ENCODE data around the gene PDZD8. TPM values are rescaled to one million over a fixed set of nuclear protein-coding genes. Genes with fewer than 3 reads are reported as not detected.

Gene PDZD8
- total RNA-seq (2014; rRNA removed; shearing (Covaris generic)) (19.7 and 20.1 TPM in 2 replicates), polyA plus RNA-seq (2016; fragmentation: Nextera tagmentation; extraction: Ambion mirVana) (13.8 and 14.4 TPM in 2 replicates)

DNA sequence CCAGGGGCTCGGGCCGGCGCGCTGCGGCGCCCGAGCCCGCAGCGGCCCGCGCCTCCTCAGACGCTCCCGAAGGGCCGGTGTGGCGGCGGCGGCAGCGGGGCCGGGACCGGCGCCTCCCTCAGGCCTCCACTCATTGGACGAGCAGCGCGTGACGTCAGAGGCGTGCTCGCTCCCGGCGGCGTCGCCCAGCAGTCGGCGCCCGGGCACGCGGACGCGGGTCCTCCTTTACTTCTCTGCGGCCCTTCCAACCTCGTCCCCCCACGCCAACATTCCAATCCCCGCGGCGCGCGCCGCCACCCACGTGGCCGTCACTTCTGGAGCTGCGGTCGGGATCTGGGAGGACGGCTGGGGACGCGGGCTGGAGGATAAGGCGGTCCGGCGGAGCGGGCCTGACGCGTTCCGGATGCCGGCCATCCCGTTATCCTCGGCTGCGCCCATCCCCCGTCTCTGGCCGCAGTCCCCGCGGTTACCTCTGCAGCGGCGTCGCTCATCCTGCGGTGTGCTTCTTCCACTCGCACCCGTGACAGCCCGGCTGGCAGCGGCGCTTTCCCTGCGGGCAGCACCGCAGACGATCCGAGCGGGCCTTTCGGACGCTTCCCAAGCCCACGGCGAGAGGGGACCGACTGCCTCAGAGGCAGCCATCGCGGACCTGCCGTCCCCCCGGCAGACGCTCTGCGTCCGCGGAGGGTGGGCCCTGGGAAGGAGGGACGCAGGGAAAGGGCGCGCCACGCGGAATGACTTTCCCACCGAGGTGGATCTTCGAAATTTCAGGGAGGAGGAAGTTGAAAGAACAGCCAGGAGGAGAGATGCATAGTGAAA lies at the start of gene PDZD8:
Gene PDZD8 (minus strand): TSS at position 81 of the 819 bp plus-strand sequence. CDS start 213 bp downstream, outside the sequence.
- peak; percentile 97 for DNase-seq
- Histone ChIP-seq H3K4me1 (ENCODE audit: insufficient read depth) (peaks cover 20% of the 10 kb centered on the region), H4K20me1 (ENCODE audit: insufficient read depth) (peaks cover 17% of the 10 kb centered on the region; the same call in 1 of the 2 replicates), H3K4me2 (ENCODE audit: unreplicated experiment) (peak within 1 kb of the TSS; percentile 94), H2AFZ (peak within 1 kb of the TSS; percentile 73), H3F3A (ENCODE audit: insufficient read depth) (peaks cover 3% of the 10 kb centered on the region; the same call in 1 of the 2 replicates), H3K36me3 (ENCODE audit: low read depth) (no peaks in the 10 kb centered on the region), H3K79me2 (ENCODE audit: insufficient read depth) (peaks cover 45% of the 10 kb centered on the region), H3K9me3 (ENCODE audit: low read depth) (no peaks in the 10 kb centered on the region), H3K27ac (peak within 1 kb of the TSS; percentile 74), H3K4me3 (peak within 1 kb of the TSS; percentile 89), H3K27me3 (replicated peaks; ENCODE audit: insufficient read depth) (no peaks in the 10 kb centered on the region), H3K9ac (peak within 1 kb of the TSS; percentile 84), H3K9me2 (ENCODE audit: insufficient read depth) (no peaks in the 10 kb centered on the region)
- TF ChIP-seq EZH2phosphoT487 (IDR thresholded peaks at IDR 0.05; ENCODE audit: insufficient read depth, low read depth) (no peak), EZH2 (IDR thresholded peaks at IDR 0.05; ENCODE audit: insufficient read depth, poor library complexity, severe bottlenecking) (no peak)
- 1 to 2% methylated on average over 71 to 83 of the region's 103 CpGs for WGBS, 2 experiments (ENCODE audit: low coverage in 1 of 2, low lambda C conversion rate in 2 of 2, missing lambda C conversion rate in 2 of 2)
- in situ Hi-C loops (cut with MboI), result no loop called here

DNA sequence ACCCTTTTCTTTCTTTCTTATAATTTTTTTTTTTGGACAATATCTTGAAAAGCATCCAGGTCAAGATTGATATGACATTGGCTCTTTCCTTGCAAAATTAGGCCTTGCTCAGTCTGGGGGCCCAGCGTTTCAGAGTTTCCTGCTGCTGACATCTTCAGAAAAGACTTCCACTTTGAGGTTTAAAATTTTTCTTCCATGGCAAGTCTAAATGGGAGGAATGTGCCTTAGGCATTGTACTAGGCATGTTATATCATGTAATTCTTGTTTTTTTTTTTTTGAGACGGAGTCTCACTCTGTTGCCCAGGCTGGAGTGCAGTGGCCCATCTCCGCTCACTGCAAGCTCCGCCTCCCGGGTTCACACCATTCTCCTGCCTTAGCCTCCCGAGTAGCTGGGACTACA lies 48.9 kb upstream of the PDZD8 start:
- H3K9me2 ChIP-seq (ENCODE audit: insufficient read depth), result no peaks in the 10 kb centered on the region
- no peaks in the 10 kb centered on the region for H3F3A ChIP-seq (ENCODE audit: insufficient read depth)
- no peak for TF ChIP-seq EZH2 (IDR thresholded peaks at IDR 0.05; ENCODE audit: insufficient read depth, poor library complexity, severe bottlenecking)
- TF ChIP-seq EZH2phosphoT487 (IDR thresholded peaks at IDR 0.05; ENCODE audit: insufficient read depth, low read depth), result no peak
- H3K4me1 ChIP-seq (ENCODE audit: insufficient read depth), result 0 out of 2 replicates have a peak, but pooled peaks cover 8% of the 10 kb centered on the region
- no peak overlapping the region for H2AFZ ChIP-seq
- H3K36me3 ChIP-seq (ENCODE audit: low read depth), result no peaks in the 10 kb centered on the region
- no peaks in the 10 kb centered on the region for H3K9me3 ChIP-seq (ENCODE audit: low read depth)
- H3K27me3 ChIP-seq (replicated peaks; ENCODE audit: insufficient read depth), result no peaks in the 10 kb centered on the region
- no peak overlapping the region for H3K4me3 ChIP-seq
- in situ Hi-C loops (cut with MboI), result no loop called here
- no peak for DNase-seq
- WGBS, 2 experiments (ENCODE audit: low coverage in 1 of 2, low lambda C conversion rate in 2 of 2, missing lambda C conversion rate in 2 of 2), result 83 to 84% methylated on average over 5 to 6 of the region's 6 CpGs
- no peaks in the 10 kb centered on the region for H3K79me2 ChIP-seq (ENCODE audit: insufficient read depth)
- no peaks in the 10 kb centered on the region for H4K20me1 ChIP-seq (ENCODE audit: insufficient read depth)
- H3K4me2 ChIP-seq (ENCODE audit: unreplicated experiment), result no peak overlapping the region
- no peak overlapping the region for H3K27ac ChIP-seq
- H3K9ac ChIP-seq, result no peak overlapping the region

DNA sequence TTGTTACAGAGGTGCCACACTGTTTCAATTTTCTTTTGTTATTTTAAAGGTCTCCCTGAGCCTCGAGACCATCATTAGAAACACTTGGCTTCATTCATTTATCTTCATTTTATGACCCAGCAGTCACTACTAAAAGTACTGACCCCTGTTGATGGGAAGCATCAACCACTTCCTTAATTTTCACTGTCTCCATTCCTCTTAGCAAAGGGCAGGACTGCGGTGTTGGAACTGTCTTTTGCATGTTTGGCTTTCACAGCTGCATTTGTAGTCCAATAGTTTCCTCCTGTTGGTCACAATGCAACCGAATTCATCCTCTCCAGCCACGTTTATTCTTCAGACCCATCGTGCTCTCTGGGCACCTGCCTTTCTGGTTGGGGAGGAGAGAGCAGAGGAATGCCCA lies 46.7 kb upstream of the PDZD8 start:
- 80 to 87% methylated on average over 5 of the region's 5 CpGs for WGBS, 2 experiments (ENCODE audit: low coverage in 1 of 2, low lambda C conversion rate in 2 of 2, missing lambda C conversion rate in 2 of 2)
- TF ChIP-seq EZH2 (IDR thresholded peaks at IDR 0.05; ENCODE audit: insufficient read depth, poor library complexity, severe bottlenecking) (no peak), EZH2phosphoT487 (IDR thresholded peaks at IDR 0.05; ENCODE audit: insufficient read depth, low read depth) (no peak)
- H3K9ac ChIP-seq, result no peak overlapping the region
- no peak for DNase-seq
- H3K79me2 ChIP-seq (ENCODE audit: insufficient read depth), result no peaks in the 10 kb centered on the region
- no peak overlapping the region for H3K4me3 ChIP-seq
- H3K27me3 ChIP-seq (replicated peaks; ENCODE audit: insufficient read depth), result no peaks in the 10 kb centered on the region
- H3K27ac ChIP-seq, result no peak overlapping the region
- H3K4me2 ChIP-seq (ENCODE audit: unreplicated experiment), result no peak overlapping the region
- no peak overlapping the region for H2AFZ ChIP-seq
- in situ Hi-C loops (cut with MboI), result no loop called here
- H3F3A ChIP-seq (ENCODE audit: insufficient read depth), result no peaks in the 10 kb centered on the region
- no peaks in the 10 kb centered on the region for H3K9me3 ChIP-seq (ENCODE audit: low read depth)
- H3K4me1 ChIP-seq (ENCODE audit: insufficient read depth), result 0 out of 2 replicates have a peak, but pooled peaks cover 8% of the 10 kb centered on the region
- no peaks in the 10 kb centered on the region for H3K9me2 ChIP-seq (ENCODE audit: insufficient read depth)
- H3K36me3 ChIP-seq (ENCODE audit: low read depth), result no peaks in the 10 kb centered on the region
- H4K20me1 ChIP-seq (ENCODE audit: insufficient read depth), result no peaks in the 10 kb centered on the region

DNA sequence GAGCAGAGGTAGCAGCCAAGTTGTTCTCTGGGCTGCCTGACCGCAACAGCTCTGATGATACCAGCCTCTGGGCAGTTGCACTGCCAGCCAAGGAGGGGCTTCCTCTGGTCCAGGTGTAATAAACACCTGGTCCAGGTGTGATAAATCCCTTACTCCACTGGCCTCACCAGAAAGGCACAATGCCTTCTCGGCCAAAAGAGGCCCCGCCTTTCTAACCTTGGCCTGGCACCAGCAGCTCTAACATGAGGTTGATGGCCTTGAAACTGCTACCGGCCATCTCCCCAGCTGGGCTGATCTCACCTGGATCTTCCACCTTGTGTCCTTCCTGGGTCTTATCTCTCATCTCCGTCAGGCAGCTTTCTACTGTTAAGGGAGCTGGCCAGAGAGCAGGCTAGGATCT lies 45.5 kb upstream of the PDZD8 start:
- no peak overlapping the region for H3K27ac ChIP-seq
- H3K27me3 ChIP-seq (replicated peaks; ENCODE audit: insufficient read depth), result no peaks in the 10 kb centered on the region
- no peaks in the 10 kb centered on the region for H3K79me2 ChIP-seq (ENCODE audit: insufficient read depth)
- no peak overlapping the region for H2AFZ ChIP-seq
- DNase-seq, result no peak
- no peak overlapping the region for H3K4me3 ChIP-seq
- H4K20me1 ChIP-seq (ENCODE audit: insufficient read depth), result no peaks in the 10 kb centered on the region
- H3F3A ChIP-seq (ENCODE audit: insufficient read depth), result no peaks in the 10 kb centered on the region
- no peak overlapping the region for H3K4me2 ChIP-seq (ENCODE audit: unreplicated experiment)
- H3K9ac ChIP-seq, result no peak overlapping the region
- 83 to 90% methylated on average over 5 of the region's 5 CpGs for WGBS, 2 experiments (ENCODE audit: low coverage in 1 of 2, low lambda C conversion rate in 2 of 2, missing lambda C conversion rate in 2 of 2)
- H3K9me2 ChIP-seq (ENCODE audit: insufficient read depth), result no peaks in the 10 kb centered on the region
- no peaks in the 10 kb centered on the region for H3K36me3 ChIP-seq (ENCODE audit: low read depth)
- TF ChIP-seq EZH2phosphoT487 (IDR thresholded peaks at IDR 0.05; ENCODE audit: insufficient read depth, low read depth), result no peak
- no peak for TF ChIP-seq EZH2 (IDR thresholded peaks at IDR 0.05; ENCODE audit: insufficient read depth, poor library complexity, severe bottlenecking)
- 0 out of 2 replicates have a peak, but pooled peaks cover 8% of the 10 kb centered on the region for H3K4me1 ChIP-seq (ENCODE audit: insufficient read depth)
- H3K9me3 ChIP-seq (ENCODE audit: low read depth), result no peaks in the 10 kb centered on the region
- in situ Hi-C loops (cut with MboI), result no loop called here

Measured in GM23248 (cell line).